ENCODE data around the gene SRCAP.

DNA sequence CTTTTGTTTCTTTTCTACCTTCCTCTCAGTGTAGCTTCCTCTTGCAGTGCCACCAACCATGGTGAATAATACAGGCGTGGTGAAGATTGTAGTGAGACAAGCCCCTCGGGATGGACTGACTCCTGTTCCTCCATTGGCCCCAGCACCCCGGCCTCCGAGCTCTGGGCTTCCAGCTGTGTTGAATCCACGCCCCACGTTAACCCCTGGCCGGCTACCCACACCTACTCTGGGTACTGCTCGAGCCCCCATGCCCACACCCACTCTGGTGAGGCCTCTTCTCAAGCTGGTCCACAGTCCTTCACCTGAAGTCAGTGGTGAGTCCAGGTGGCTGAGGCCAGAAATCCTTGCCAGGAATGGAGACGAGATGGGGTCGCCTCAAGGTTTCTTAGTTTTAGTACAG is 23.9 kb downstream of the SRCAP start:
- TF ChIP-seq, protein P1, sequence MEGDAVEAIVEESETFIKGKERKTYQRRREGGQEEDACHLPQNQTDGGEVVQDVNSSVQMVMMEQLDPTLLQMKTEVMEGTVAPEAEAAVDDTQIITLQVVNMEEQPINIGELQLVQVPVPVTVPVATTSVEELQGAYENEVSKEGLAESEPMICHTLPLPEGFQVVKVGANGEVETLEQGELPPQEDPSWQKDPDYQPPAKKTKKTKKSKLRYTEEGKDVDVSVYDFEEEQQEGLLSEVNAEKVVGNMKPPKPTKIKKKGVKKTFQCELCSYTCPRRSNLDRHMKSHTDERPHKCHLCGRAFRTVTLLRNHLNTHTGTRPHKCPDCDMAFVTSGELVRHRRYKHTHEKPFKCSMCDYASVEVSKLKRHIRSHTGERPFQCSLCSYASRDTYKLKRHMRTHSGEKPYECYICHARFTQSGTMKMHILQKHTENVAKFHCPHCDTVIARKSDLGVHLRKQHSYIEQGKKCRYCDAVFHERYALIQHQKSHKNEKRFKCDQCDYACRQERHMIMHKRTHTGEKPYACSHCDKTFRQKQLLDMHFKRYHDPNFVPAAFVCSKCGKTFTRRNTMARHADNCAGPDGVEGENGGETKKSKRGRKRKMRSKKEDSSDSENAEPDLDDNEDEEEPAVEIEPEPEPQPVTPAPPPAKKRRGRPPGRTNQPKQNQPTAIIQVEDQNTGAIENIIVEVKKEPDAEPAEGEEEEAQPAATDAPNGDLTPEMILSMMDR (IDR thresholded peaks at IDR 0.05), result no peak
- TF ChIP-seq POLR2A (IDR thresholded peaks at IDR 0.05; ENCODE audit: low read depth), result no peak

All from esophagus muscularis mucosa (tissue), 3 donors.